Neural cell (in vitro differentiated cells): ENCODE measurements around the gene RPL36. TPM values are rescaled to one million over a fixed set of nuclear protein-coding genes. Genes with fewer than 3 reads are reported as not detected.

Experiments
- H2AFZ ChIP-seq: fragments of 200-600, 300-800 bp; sonication (generic), shearing (Covaris generic); 2 replicates; pipeline ENCODE4 v1.6.0; 2014; ENCODE audit warnings: low read depth, mild to moderate bottlenecking, antibody characterized with exemption, low read length, moderate library complexity
- H3F3A ChIP-seq: fragments of 200-600 bp; shearing (Covaris generic); 2 replicates; pipeline ENCODE4 v1.6.1; 2016; ENCODE audit warnings: mild to moderate bottlenecking, moderate library complexity, mixed read lengths, antibody characterized with exemption, low read length; ENCODE audit not compliant: insufficient read depth, poor library complexity, severe bottlenecking
- H3K27ac ChIP-seq: fragments of 200-600, 300-800 bp; sonication (generic), shearing (Covaris generic); 2 replicates; pipeline ENCODE4 v1.5.1; 2014; ENCODE audit warnings: mild to moderate bottlenecking, low read length, moderate library complexity
- H3K27me3 ChIP-seq: fragments of 300-800, 200-600 bp; sonication (generic), shearing (Covaris generic); 2 replicates; pipeline ENCODE4 v1.6.0; 2014; ENCODE audit warnings: mild to moderate bottlenecking, low read depth, low read length, moderate library complexity; ENCODE audit not compliant: insufficient read depth
- H3K36me3 ChIP-seq: fragments of 300-800, 200-600 bp; sonication (generic), shearing (Covaris generic); 2 replicates; pipeline ENCODE4 v1.5.1; 2014; ENCODE audit warnings: mild to moderate bottlenecking, antibody characterized with exemption, low read length, moderate library complexity; ENCODE audit not compliant: insufficient read depth
- H3K4me2 ChIP-seq: fragments of 300-800, 200-600 bp; sonication (generic), shearing (Covaris generic); 2 replicates; pipeline ENCODE4 v1.6.0; 2014; ENCODE audit warnings: mild to moderate bottlenecking, low read length
- H3K4me3 ChIP-seq: fragments of 300-800, 200-600 bp; sonication (generic), shearing (Covaris generic); 2 replicates; pipeline ENCODE4 v1.5.1; 2014; ENCODE audit warnings: mild to moderate bottlenecking, low read length, moderate library complexity
- H3K79me2 ChIP-seq: fragments of 200-600 bp; shearing (Covaris generic); replicated peaks from 2 replicates; pipeline ENCODE4 v1.6.0; 2014; ENCODE audit warnings: mild to moderate bottlenecking, low read length, moderate library complexity; ENCODE audit not compliant: insufficient read depth
- H3K9ac ChIP-seq: fragments of 300-800, 200-600 bp; sonication (generic), shearing (Covaris generic); 2 replicates; pipeline ENCODE4 v1.6.1; 2016; ENCODE audit warnings: mild to moderate bottlenecking, low read length, mixed read lengths
- H3K9me2 ChIP-seq: fragments of 200-600 bp; shearing (Covaris generic); 2 replicates; pipeline ENCODE4 v1.6.1; 2016; ENCODE audit warnings: mild to moderate bottlenecking, low read length, mixed read lengths; ENCODE audit not compliant: insufficient read depth
- H3K9me3 ChIP-seq: fragments of 200-600, 300-800 bp; sonication (generic), shearing (Covaris generic); 2 replicates; pipeline ENCODE4 v1.6.1; 2016; ENCODE audit warnings: mild to moderate bottlenecking, mixed run types, low read length, moderate library complexity, mixed read lengths
- H4K20me1 ChIP-seq: fragments of 200-600 bp; shearing (Covaris generic); 2 replicates; pipeline ENCODE4 v1.6.1; 2016; ENCODE audit warnings: mild to moderate bottlenecking, mixed run types; ENCODE audit not compliant: insufficient read depth
- CTCF ChIP-seq: fragments of 450-650 bp; IDR thresholded peaks from 2 replicates; pipeline ENCODE4 v1.5.1; 2014; ENCODE audit warnings: antibody characterized with exemption, mild to moderate bottlenecking, moderate library complexity; ENCODE audit not compliant: poor library complexity, severe bottlenecking
- EP300 ChIP-seq: fragments of 450-650 bp; conservative IDR thresholded peaks from 2 replicates; pipeline ENCODE4 v1.6.1; 2014; ENCODE audit warnings: antibody characterized with exemption, mild to moderate bottlenecking, moderate library complexity; ENCODE audit not compliant: poor library complexity, severe bottlenecking
- EZH2 ChIP-seq: fragments of 200-600, 300-800 bp; shearing (Covaris generic), sonication (generic); IDR thresholded peaks from 2 replicates; pipeline ENCODE4 v1.6.1; 2014; ENCODE audit warnings: antibody characterized with exemption, low read length, borderline replicate concordance, mild to moderate bottlenecking; ENCODE audit not compliant: insufficient read depth, poor library complexity, severe bottlenecking
- MXI1 ChIP-seq: fragments of 450-650 bp; conservative IDR thresholded peaks from 2 replicates; pipeline ENCODE4 v1.6.1; 2014; ENCODE audit warnings: antibody characterized with exemption, mild to moderate bottlenecking; ENCODE audit not compliant: poor library complexity, severe bottlenecking
- POLR2AphosphoS5 ChIP-seq: IDR thresholded peaks from 2 replicates; pipeline ENCODE4 v1.6.1; 2012
- RAD21 ChIP-seq: fragments of 450-650 bp; conservative IDR thresholded peaks from 2 replicates; pipeline ENCODE4 v1.6.1; 2014; ENCODE audit warnings: antibody characterized with exemption, mild to moderate bottlenecking, moderate library complexity
- REST ChIP-seq: IDR thresholded peaks from 2 replicates; pipeline ENCODE4 v1.6.1; 2012; ENCODE audit warnings: borderline replicate concordance
- SMC3 ChIP-seq: fragments of 450-650 bp; conservative IDR thresholded peaks from 2 replicates; pipeline ENCODE4 v1.6.1; 2014; ENCODE audit warnings: antibody characterized with exemption, mild to moderate bottlenecking, moderate library complexity; ENCODE audit not compliant: poor library complexity
- TAF1 ChIP-seq: IDR thresholded peaks from 2 replicates; pipeline ENCODE4 v1.6.1; 2012; ENCODE audit warnings: low read depth
- polyA plus RNA-seq: library from polyadenylated mRNA; depleted of rRNA; stranded (reverse); fragments of >200 nt; gene quantifications from 2 replicates; pipeline ENCODE4 v1.2.3, GENCODE V29; 2014

Gene RPL36
- polyA plus RNA-seq, 1 donor from 2014 or later: 358 TPM

- H3K79me2 ChIP-seq: no peaks in the 10 kb centered on the region
- H3K36me3 ChIP-seq: no peaks in the 10 kb centered on the region
- no peak overlapping the region for H3K4me2 ChIP-seq
- no peak for TF ChIP-seq SMC3
- no peak for TF ChIP-seq EZH2
- no peak for TF ChIP-seq REST
- no peak for TF ChIP-seq EP300
- TF ChIP-seq MXI1: no peak
- no peak for TF ChIP-seq RAD21
- no peak for TF ChIP-seq TAF1
- TF ChIP-seq CTCF: no peak
- TF ChIP-seq POLR2AphosphoS5: no peak
- H3K27ac ChIP-seq: no peak overlapping the region
- no peaks in the 10 kb centered on the region for H3K9me2 ChIP-seq
- no peak overlapping the region for H3K9ac ChIP-seq
- no peaks in the 10 kb centered on the region for H3F3A ChIP-seq
- no peaks in the 10 kb centered on the region for H3K9me3 ChIP-seq
- no peaks in the 10 kb centered on the region for H3K27me3 ChIP-seq
- no peaks in the 10 kb centered on the region for H4K20me1 ChIP-seq
- H2AFZ ChIP-seq: no peak overlapping the region
- no peak overlapping the region for H3K4me3 ChIP-seq
Measured at GRCh38 chr19:5697890-5698634, 8.0 kb downstream of the RPL36 start.

- Histone ChIP-seq H3K79me2 (no peaks in the 10 kb centered on the region), H3F3A (no peaks in the 10 kb centered on the region), H3K4me2 (no peak overlapping the region), H3K9me3 (no peaks in the 10 kb centered on the region), H3K4me3 (no peak overlapping the region), H3K36me3 (no peaks in the 10 kb centered on the region), H3K9me2 (no peaks in the 10 kb centered on the region), H2AFZ (no peak overlapping the region), H3K27ac (no peak overlapping the region), H4K20me1 (no peaks in the 10 kb centered on the region), H3K27me3 (no peaks in the 10 kb centered on the region), H3K9ac (no peak overlapping the region)
- TF ChIP-seq EZH2 (no peak), REST (no peak), CTCF (no peak)
Measured at GRCh38 chr19:5698635-5699422, 8.7 kb downstream of the RPL36 start.
